A549 (cell line): ENCODE data around the gene KIAA2012. TPM values are rescaled to one million over a fixed set of nuclear protein-coding genes. Genes with fewer than 3 reads are reported as not detected.

Experiments
- ATAC-seq, 2 experiments: fragments of 200-7000 bp in 1 of 2; fragments of >200 bp in 1 of 2; cut with Nextera tagmentation in 1 of 2; cut with Tn5 transposase in 1 of 2; 3 replicates each; pipeline versions ENCODE4 v1.8.0 to v1.9.1; 2018 to 2020; ENCODE audit warnings: mild to moderate bottlenecking in 1 of 2, moderate library complexity in 1 of 2
- CTCF ChIA-PET: fragments of 300-600 bp; sonication (Branson Sonifier 250); formaldehyde crosslinking; extraction: SDS; loops from one replicate; lab custom pipeline; 2021; ENCODE audit warnings: antibody characterized with exemption, inconsistent platforms; lab: Yijun Ruan, JAX
- POLR2A ChIA-PET: fragments of 350-600 bp; formaldehyde crosslinking; extraction: SDS; loops from one replicate; lab custom pipeline; 2021; ENCODE audit warnings: antibody characterized with exemption, inconsistent platforms; lab: Yijun Ruan, JAX
- DNase-seq, 2 experiments: peaks; one replicate each; pipeline versions ENCODE4 v3.0.0 to v3.0.0-alpha.2; 2011 to 2016; ENCODE audit warnings: low read depth in 1 of 2, low spot score in 1 of 2
- FAIRE-seq: peaks from 2 replicates; lab custom pipeline; 2011; peaks lifted over from hg19 to GRCh38; lab: Jason Lieb, UNC
- H3K27ac ChIP-seq, 2 experiments: fragments of >200 bp; sonication (Bioruptor Twin); formaldehyde crosslinking; 3 replicates each; pipeline ENCODE4 v1.5.1; 2016 to 2017
- H3K4me1 ChIP-seq: fragments of >200 bp; sonication (Bioruptor Twin); formaldehyde crosslinking; 3 replicates; pipeline ENCODE4 v1.6.1; 2016
- H3K4me2 ChIP-seq: fragments of >200 bp; sonication (Bioruptor Twin); formaldehyde crosslinking; 3 replicates; pipeline ENCODE4 v1.6.1; 2016
- H3K4me3 ChIP-seq: fragments of >200 bp; sonication (Bioruptor Twin); formaldehyde crosslinking; 3 replicates; pipeline ENCODE4 v1.5.1; 2016
- H3K9me3 ChIP-seq: fragments of >200 bp; sonication (Bioruptor Twin); formaldehyde crosslinking; 3 replicates; pipeline ENCODE4 v1.6.1; 2016
- CBX2 ChIP-seq: fragments of 200-600 bp; sonication (generic); IDR thresholded peaks from 2 replicates; pipeline ENCODE4 v1.6.1; 2016; ENCODE audit warnings: low read depth, mild to moderate bottlenecking, borderline replicate concordance
- CEBPB ChIP-seq, 2 experiments: fragments of >200 bp in 1 of 2; sonication (Bioruptor Twin) in 1 of 2; formaldehyde crosslinking in 1 of 2; IDR thresholded peaks; 2 replicates each; pipeline ENCODE4 v1.6.1; 2012 to 2016
- CHD2 ChIP-seq: fragments of 150-350 bp; IDR thresholded peaks from 2 replicates; pipeline ENCODE4 v1.6.1; 2014; ENCODE audit warnings: low read length; ENCODE audit not compliant: partially characterized antibody
- EHF ChIP-seq: fragments of 250-450 bp; sonication (Bioruptor Pico); IDR thresholded peaks from 2 replicates; pipeline ENCODE4 v1.5.0; 2020; ENCODE audit warnings: mild to moderate bottlenecking
- GATA3 ChIP-seq: IDR thresholded peaks from 2 replicates; pipeline ENCODE4 v1.6.1; 2012; ENCODE audit warnings: borderline replicate concordance
- HOXA7 ChIP-seq: fragments of 250-450 bp; sonication (Bioruptor Pico); IDR thresholded peaks from 2 replicates; pipeline ENCODE4 v1.5.0; 2020; ENCODE audit warnings: mild to moderate bottlenecking, moderate library complexity
- HOXB13 ChIP-seq: fragments of 250-450 bp; sonication (Bioruptor Pico); IDR thresholded peaks from 2 replicates; pipeline ENCODE4 v1.5.0; 2020; ENCODE audit warnings: low read depth, mild to moderate bottlenecking, moderate library complexity
- JUN ChIP-seq, 2 experiments: fragments of >200 bp; sonication (Bioruptor Twin); formaldehyde crosslinking; IDR thresholded peaks; 2 replicates in 1 of 2; 3 replicates in 1 of 2; pipeline ENCODE4 v1.6.1; 2016 to 2017
- JUNB ChIP-seq: fragments of >200 bp; sonication (Bioruptor Twin); formaldehyde crosslinking; IDR thresholded peaks from 2 replicates; pipeline ENCODE4 v1.6.1; 2016
- KDM5A ChIP-seq: fragments of 200-600 bp; sonication (generic); IDR thresholded peaks from 2 replicates; pipeline ENCODE4 v1.6.1; 2016; ENCODE audit warnings: antibody characterized with exemption, mild to moderate bottlenecking
- MAFK ChIP-seq: fragments of 450-650 bp; IDR thresholded peaks from 2 replicates; pipeline ENCODE4 v1.6.1; 2014; ENCODE audit not compliant: partially characterized antibody
- MAZ ChIP-seq: fragments of 150-350 bp; IDR thresholded peaks from 2 replicates; pipeline ENCODE4 v1.6.1; 2014; ENCODE audit warnings: antibody characterized with exemption, low read depth, low read length, borderline replicate concordance
- PHF8 ChIP-seq: fragments of 200-600 bp; sonication (generic); IDR thresholded peaks from 2 replicates; pipeline ENCODE4 v1.6.1; 2016; ENCODE audit warnings: low read depth, mild to moderate bottlenecking, antibody characterized with exemption, moderate library complexity, borderline replicate concordance
- RAD21 ChIP-seq, 2 experiments: fragments of >200 bp in 1 of 2; sonication (Bioruptor Twin) in 1 of 2; formaldehyde crosslinking in 1 of 2; IDR thresholded peaks in 1 of 2; conservative IDR thresholded peaks in 1 of 2; 2 replicates in 1 of 2; 3 replicates in 1 of 2; pipeline ENCODE4 v1.6.1; 2012 to 2018; ENCODE audit warnings: inconsistent platforms in 1 of 2
- RCOR1 ChIP-seq: fragments of 150-350 bp; IDR thresholded peaks from 2 replicates; pipeline ENCODE4 v1.6.1; 2014; ENCODE audit warnings: antibody characterized with exemption, low read length, low read depth
- TFCP2L1 ChIP-seq: fragments of 250-450 bp; sonication (Bioruptor Pico); IDR thresholded peaks from 2 replicates; pipeline ENCODE4 v1.5.0; 2021; ENCODE audit warnings: mild to moderate bottlenecking
- ZNF302 ChIP-seq: fragments of 250-450 bp; sonication (Bioruptor Pico); IDR thresholded peaks from 2 replicates; pipeline ENCODE4 v1.9.0; 2021; ENCODE audit warnings: inconsistent platforms, mild to moderate bottlenecking, moderate library complexity
- WGBS: methylation state at CpG from one replicate; pipeline ENCODE4 v1.1.6; 2017; ENCODE audit errors: missing lambda C conversion rate; 5-methylcytosine and 5-hydroxymethylcytosine counted together
- polyA plus RNA-seq, 4 experiments: library from polyadenylated mRNA; depleted of rRNA in 3 of 4; stranded (reverse); fragments of >200 nt; fragmentation: RNase III in 1 of 4; extraction: RNeasy Plus Mini Kit Qiagen cat#74134 plus additional on column Dnase treatment in 1 of 4; gene quantifications; 2 replicates in 3 of 4; 3 replicates in 1 of 4; pipeline ENCODE4 v1.2.3, GENCODE V29; 2011 to 2017
- TF ChIP-seq, protein P1 (sequence below): fragments of 150-350 bp; IDR thresholded peaks from 2 replicates; pipeline ENCODE4 v1.6.1; 2014; ENCODE audit warnings: low read depth, mild to moderate bottlenecking, low read length
- TF ChIP-seq, protein P2 (sequence below): fragments of >200 bp; sonication (Bioruptor Twin); formaldehyde crosslinking; IDR thresholded peaks from 3 replicates; pipeline ENCODE4 v1.5.1; 2016
- TF ChIP-seq, protein P3 (sequence below): fragments of 250-450 bp; sonication (Bioruptor Pico); IDR thresholded peaks from 2 replicates; pipeline ENCODE4 v1.5.0; 2020; ENCODE audit warnings: low read depth, mild to moderate bottlenecking, moderate library complexity
- TF ChIP-seq, protein P4 (sequence below): fragments of 250-450 bp; sonication (Bioruptor Pico); IDR thresholded peaks from 2 replicates; pipeline ENCODE4 v1.5.0; 2021; ENCODE audit warnings: mild to moderate bottlenecking, moderate library complexity, borderline replicate concordance
- TF ChIP-seq, protein P5 (sequence below): fragments of >200 bp; sonication (Bioruptor Twin); formaldehyde crosslinking; IDR thresholded peaks from 3 replicates; pipeline ENCODE4 v1.6.1; 2016
- TF ChIP-seq, protein P6 (sequence below): IDR thresholded peaks from 2 replicates; pipeline ENCODE4 v1.6.1; 2012

Gene KIAA2012
- polyA plus RNA-seq, 2 of the 4 experiments (the other 2 are of a cell fraction), result 0.01 to 0.04 TPM

DNA sequence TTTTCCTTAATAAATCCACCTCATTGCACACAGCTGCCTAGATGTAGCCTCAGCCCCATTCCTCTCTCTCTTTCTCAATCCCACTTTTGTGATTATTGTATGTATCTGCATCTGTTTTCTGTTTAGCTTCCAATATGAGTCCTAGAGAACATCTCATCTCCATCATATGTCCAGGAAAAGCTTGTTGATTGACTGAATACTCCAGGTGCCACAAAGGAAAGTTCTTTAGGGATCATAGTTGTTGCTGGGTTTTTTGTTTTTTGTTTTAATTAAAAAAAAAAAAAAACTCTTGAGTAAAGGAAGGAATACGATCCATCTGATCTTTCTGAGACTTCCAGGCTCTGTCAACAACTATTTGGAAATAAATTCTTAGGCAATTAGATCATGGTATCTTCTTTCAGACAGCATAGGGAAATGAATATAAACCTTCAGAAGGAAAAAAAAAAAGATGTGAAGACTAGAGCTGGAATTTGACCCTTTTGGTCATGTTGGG lies 42.5 kb downstream of the KIAA2012 start (continued):
- TF ChIP-seq KDM5A (no peak), GATA3 (peak; percentile 24; the same call in 1 of the 2 replicates), HOXB13 (no peak), JUNB (0 out of 2 replicates have a peak, but pooled peaks have one; percentile 39), JUN (IDR thresholded peaks at IDR 0.05) (no peak), CEBPB (IDR thresholded peaks at IDR 0.05) (peak in 1 of 2 experiments; percentile 69; a peak in 3 of 4 replicates), ZNF302 (CRISPR knock-in tag) (no peak), RAD21 (conservative IDR thresholded peaks at IDR 0.05 in 1 of 2, IDR thresholded peaks at IDR 0.05 in 1 of 2) (no peak)
- TF ChIP-seq, protein P1, sequence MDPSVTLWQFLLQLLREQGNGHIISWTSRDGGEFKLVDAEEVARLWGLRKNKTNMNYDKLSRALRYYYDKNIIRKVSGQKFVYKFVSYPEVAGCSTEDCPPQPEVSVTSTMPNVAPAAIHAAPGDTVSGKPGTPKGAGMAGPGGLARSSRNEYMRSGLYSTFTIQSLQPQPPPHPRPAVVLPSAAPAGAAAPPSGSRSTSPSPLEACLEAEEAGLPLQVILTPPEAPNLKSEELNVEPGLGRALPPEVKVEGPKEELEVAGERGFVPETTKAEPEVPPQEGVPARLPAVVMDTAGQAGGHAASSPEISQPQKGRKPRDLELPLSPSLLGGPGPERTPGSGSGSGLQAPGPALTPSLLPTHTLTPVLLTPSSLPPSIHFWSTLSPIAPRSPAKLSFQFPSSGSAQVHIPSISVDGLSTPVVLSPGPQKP, result no peak

DNA sequence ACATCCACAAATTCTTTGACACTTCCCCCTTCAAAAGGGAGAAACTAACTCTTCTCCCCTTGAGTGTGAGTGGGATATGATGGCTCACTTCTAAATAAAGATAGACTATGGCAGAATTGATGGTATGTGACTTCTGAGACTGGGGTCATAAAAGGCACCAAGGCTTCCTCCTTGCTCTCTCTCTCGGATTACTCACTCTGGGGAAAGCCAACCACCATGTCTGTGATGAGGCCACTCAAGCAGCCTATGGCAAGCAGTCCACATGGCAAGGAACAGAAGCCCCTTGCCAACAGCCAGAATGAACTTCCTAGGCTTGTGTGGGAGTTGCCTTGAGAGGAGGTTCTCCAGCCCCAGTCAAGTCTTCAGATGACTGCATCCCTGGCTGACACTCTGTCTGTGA lies 43.6 kb downstream of the KIAA2012 start:
- no peak for DNase-seq
- ChIA-PET CTCF (interaction anchor here (1.8 kb wide), 1 partner anchor 63 kb away, joined by 6 read pairs; no protein-coding TSS in a partner anchor), POLR2A (no interaction called here)
- H3K27ac ChIP-seq, result peak overlapping the region; percentile 50 to 78; a peak in 4 of 6 replicates
- FAIRE-seq, result no peak
- H3K4me1 ChIP-seq, result peaks cover 43% of the 10 kb centered on the region
- no peaks in the 10 kb centered on the region; the same call in 2 of the 3 replicates for H3K9me3 ChIP-seq
- WGBS, result 42% methylated on average over 1 of the region's 1 CpG
- peak overlapping the region; percentile 67; the same call in 2 of the 3 replicates for H3K4me2 ChIP-seq
- no peak for ATAC-seq
- H3K4me3 ChIP-seq, result no peak overlapping the region
- no peak for TF ChIP-seq TFCP2L1 (CRISPR knock-in tag)
- TF ChIP-seq, protein P2, sequence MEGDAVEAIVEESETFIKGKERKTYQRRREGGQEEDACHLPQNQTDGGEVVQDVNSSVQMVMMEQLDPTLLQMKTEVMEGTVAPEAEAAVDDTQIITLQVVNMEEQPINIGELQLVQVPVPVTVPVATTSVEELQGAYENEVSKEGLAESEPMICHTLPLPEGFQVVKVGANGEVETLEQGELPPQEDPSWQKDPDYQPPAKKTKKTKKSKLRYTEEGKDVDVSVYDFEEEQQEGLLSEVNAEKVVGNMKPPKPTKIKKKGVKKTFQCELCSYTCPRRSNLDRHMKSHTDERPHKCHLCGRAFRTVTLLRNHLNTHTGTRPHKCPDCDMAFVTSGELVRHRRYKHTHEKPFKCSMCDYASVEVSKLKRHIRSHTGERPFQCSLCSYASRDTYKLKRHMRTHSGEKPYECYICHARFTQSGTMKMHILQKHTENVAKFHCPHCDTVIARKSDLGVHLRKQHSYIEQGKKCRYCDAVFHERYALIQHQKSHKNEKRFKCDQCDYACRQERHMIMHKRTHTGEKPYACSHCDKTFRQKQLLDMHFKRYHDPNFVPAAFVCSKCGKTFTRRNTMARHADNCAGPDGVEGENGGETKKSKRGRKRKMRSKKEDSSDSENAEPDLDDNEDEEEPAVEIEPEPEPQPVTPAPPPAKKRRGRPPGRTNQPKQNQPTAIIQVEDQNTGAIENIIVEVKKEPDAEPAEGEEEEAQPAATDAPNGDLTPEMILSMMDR, result no peak
- no peak for TF ChIP-seq CHD2
- no peak for TF ChIP-seq RCOR1
- TF ChIP-seq MAFK, result no peak
- no peak for TF ChIP-seq EHF
- TF ChIP-seq, protein P3, sequence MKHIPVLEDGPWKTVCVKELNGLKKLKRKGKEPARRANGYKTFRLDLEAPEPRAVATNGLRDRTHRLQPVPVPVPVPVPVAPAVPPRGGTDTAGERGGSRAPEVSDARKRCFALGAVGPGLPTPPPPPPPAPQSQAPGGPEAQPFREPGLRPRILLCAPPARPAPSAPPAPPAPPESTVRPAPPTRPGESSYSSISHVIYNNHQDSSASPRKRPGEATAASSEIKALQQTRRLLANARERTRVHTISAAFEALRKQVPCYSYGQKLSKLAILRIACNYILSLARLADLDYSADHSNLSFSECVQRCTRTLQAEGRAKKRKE, result no peak
- no peak for TF ChIP-seq PHF8
- no peak for TF ChIP-seq HOXA7
- TF ChIP-seq CBX2, result no peak
- TF ChIP-seq, protein P4, sequence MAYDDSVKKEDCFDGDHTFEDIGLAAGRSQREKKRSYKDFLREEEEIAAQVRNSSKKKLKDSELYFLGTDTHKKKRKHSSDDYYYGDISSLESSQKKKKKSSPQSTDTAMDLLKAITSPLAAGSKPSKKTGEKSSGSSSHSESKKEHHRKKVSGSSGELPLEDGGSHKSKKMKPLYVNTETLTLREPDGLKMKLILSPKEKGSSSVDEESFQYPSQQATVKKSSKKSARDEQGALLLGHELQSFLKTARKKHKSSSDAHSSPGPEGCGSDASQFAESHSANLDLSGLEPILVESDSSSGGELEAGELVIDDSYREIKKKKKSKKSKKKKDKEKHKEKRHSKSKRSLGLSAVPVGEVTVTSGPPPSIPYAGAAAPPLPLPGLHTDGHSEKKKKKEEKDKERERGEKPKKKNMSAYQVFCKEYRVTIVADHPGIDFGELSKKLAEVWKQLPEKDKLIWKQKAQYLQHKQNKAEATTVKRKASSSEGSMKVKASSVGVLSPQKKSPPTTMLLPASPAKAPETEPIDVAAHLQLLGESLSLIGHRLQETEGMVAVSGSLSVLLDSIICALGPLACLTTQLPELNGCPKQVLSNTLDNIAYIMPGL (CRISPR knock-in tag), result no peak
- TF ChIP-seq MAZ, result no peak
- TF ChIP-seq, protein P1, result no peak
- TF ChIP-seq, protein P5, sequence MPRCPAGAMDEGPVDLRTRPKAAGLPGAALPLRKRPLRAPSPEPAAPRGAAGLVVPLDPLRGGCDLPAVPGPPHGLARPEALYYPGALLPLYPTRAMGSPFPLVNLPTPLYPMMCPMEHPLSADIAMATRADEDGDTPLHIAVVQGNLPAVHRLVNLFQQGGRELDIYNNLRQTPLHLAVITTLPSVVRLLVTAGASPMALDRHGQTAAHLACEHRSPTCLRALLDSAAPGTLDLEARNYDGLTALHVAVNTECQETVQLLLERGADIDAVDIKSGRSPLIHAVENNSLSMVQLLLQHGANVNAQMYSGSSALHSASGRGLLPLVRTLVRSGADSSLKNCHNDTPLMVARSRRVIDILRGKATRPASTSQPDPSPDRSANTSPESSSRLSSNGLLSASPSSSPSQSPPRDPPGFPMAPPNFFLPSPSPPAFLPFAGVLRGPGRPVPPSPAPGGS, result no peak
- TF ChIP-seq, protein P6, sequence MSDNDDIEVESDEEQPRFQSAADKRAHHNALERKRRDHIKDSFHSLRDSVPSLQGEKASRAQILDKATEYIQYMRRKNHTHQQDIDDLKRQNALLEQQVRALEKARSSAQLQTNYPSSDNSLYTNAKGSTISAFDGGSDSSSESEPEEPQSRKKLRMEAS, result no peak
- no peak for TF ChIP-seq GATA3
- TF ChIP-seq, all 56 proteins: peak for 0
